K562 (cell line): Measurements from ENCODE around the gene MB21D2. TPM values are rescaled to one million over a fixed set of nuclear protein-coding genes. Genes with fewer than 3 reads are reported as not detected.

Experiments
- ATAC-seq: fragments of 200-7000 bp; cut with Tn5 transposase; 3 replicates; pipeline ENCODE4 v1.9.1; 2020; ENCODE audit warnings: moderate library complexity
- BruUV-seq: library from RNA; stranded (reverse); fragments of 400-500 nt; replicated peaks from 2 replicates; lab custom pipeline; 2021; lab: Mats Ljungman, UMichigan
- CTCF ChIA-PET: fragments of 300-600 bp; formaldehyde crosslinking; extraction: SDS; loops from one replicate; lab custom pipeline; 2021; ENCODE audit warnings: low intra/inter-chr PET ratio; lab: Yijun Ruan, JAX
- POLR2A ChIA-PET: fragments of 300-600, 350-650 bp; sonication (Branson Sonifier 250); formaldehyde crosslinking; extraction: SDS; loops from one replicate; lab custom pipeline; 2021; ENCODE audit warnings: antibody characterized with exemption, inconsistent platforms; lab: Yijun Ruan, JAX
- DNase-seq, 4 experiments: peaks; one replicate each; pipeline versions ENCODE4 v3.0.0 to v3.0.0-alpha.2; 2011 to 2018; ENCODE audit warnings: low spot score in 3 of 4, mixed read lengths in 3 of 4; ENCODE audit errors: extremely low read depth in 1 of 4
- FAIRE-seq: peaks from 2 replicates; lab custom pipeline; 2011; peaks lifted over from hg19 to GRCh38; lab: Jason Lieb, UNC
- H2AFZ ChIP-seq: 2 replicates; pipeline ENCODE4 v1.6.0; 2011; ENCODE audit warnings: low read depth, low read length, control low read depth, inconsistent platforms
- H3K27ac ChIP-seq: fragments of 200-600 bp; 3 replicates; pipeline ENCODE4 v1.8.0; 2011; ENCODE audit warnings: low read depth, mild to moderate bottlenecking, control low read depth, inconsistent platforms, low read length, moderate library complexity, mixed read lengths; ENCODE audit errors: extremely low read depth
- H3K27me3 ChIP-seq, 2 experiments: fragments of 300-600 bp in 1 of 2; 2 replicates in 1 of 2; 3 replicates in 1 of 2; pipeline versions ENCODE4 v1.6.0 to v1.8.0; 2011; ENCODE audit warnings: inconsistent platforms in 2 of 2, low read length in 2 of 2, mild to moderate bottlenecking in 1 of 2, mixed read lengths in 1 of 2, moderate library complexity in 1 of 2; ENCODE audit not compliant: control insufficient read depth in 2 of 2, insufficient read depth in 2 of 2
- H3K36me3 ChIP-seq: fragments of 300-600 bp; 3 replicates; pipeline ENCODE4 v1.8.0; 2011; ENCODE audit warnings: mild to moderate bottlenecking, low read length, inconsistent platforms; ENCODE audit not compliant: control insufficient read depth, insufficient read depth
- H3K4me1 ChIP-seq, 2 experiments: fragments of 200-600 bp in 1 of 2; replicated peaks in 1 of 2; 2 replicates in 1 of 2; 3 replicates in 1 of 2; pipeline versions ENCODE4 v1.5.1 to v1.8.0; 2011; ENCODE audit warnings: inconsistent platforms in 2 of 2, low read length in 2 of 2, mild to moderate bottlenecking in 1 of 2, mixed read lengths in 1 of 2, moderate library complexity in 1 of 2; ENCODE audit not compliant: control insufficient read depth in 2 of 2, insufficient read depth in 2 of 2
- H3K4me2 ChIP-seq: 2 replicates; pipeline ENCODE4 v1.6.1; 2011; ENCODE audit warnings: low read length, control low read depth, inconsistent platforms, mixed read lengths; ENCODE audit not compliant: insufficient read depth
- H3K4me3 ChIP-seq: fragments of 200-600 bp; sonication (generic), shearing (Covaris generic); 2 replicates; pipeline ENCODE4 v1.5.1; 2016; ENCODE audit warnings: control low read depth, inconsistent platforms
- H3K79me2 ChIP-seq: fragments of 200-600 bp; 3 replicates; pipeline ENCODE4 v1.8.0; 2011; ENCODE audit warnings: low read length, inconsistent platforms; ENCODE audit not compliant: control insufficient read depth, insufficient read depth
- H3K9ac ChIP-seq, 2 experiments: 2 replicates each; pipeline versions ENCODE4 v1.6.0 to v1.6.1; 2011; ENCODE audit warnings: low read depth in 2 of 2, low read length in 2 of 2, control low read depth in 1 of 2, inconsistent platforms in 1 of 2, mild to moderate bottlenecking in 1 of 2, mixed read lengths in 1 of 2; ENCODE audit not compliant: insufficient read depth in 1 of 2
- H3K9me1 ChIP-seq: one replicate; pipeline ENCODE4 v1.6.0; 2011; ENCODE audit warnings: inconsistent platforms, mild to moderate bottlenecking, low read length, moderate library complexity; ENCODE audit not compliant: control insufficient read depth, insufficient read depth
- H3K9me3 ChIP-seq: replicated peaks from 2 replicates; pipeline ENCODE4 v1.5.1; 2011; ENCODE audit warnings: low read depth, low read length, inconsistent platforms; ENCODE audit not compliant: control insufficient read depth, insufficient read depth
- H4K20me1 ChIP-seq: replicated peaks from 2 replicates; pipeline ENCODE4 v1.6.1; 2011; ENCODE audit warnings: low read length, inconsistent platforms, mixed read lengths; ENCODE audit not compliant: control insufficient read depth, insufficient read depth
- CBFA2T2 ChIP-seq: fragments of 450-650 bp; conservative IDR thresholded peaks from 2 replicates; pipeline ENCODE4 v1.6.1; 2017; ENCODE audit warnings: mild to moderate bottlenecking
- CBX3 ChIP-seq, 2 experiments: IDR thresholded peaks; 1 replicate in 1 of 2; 2 replicates in 1 of 2; pipeline ENCODE4 v1.6.1; 2012; ENCODE audit warnings: inconsistent platforms in 2 of 2, low read length in 2 of 2, borderline replicate concordance in 1 of 2, control low read depth in 1 of 2
- CCAR2 ChIP-seq: fragments of 200-400 bp; formaldehyde crosslinking; IDR thresholded peaks from 2 replicates; pipeline ENCODE4 v1.6.1; 2017; ENCODE audit warnings: mild to moderate bottlenecking, low read depth, low read length
- HNRNPLL ChIP-seq: fragments of 200-400 bp; formaldehyde crosslinking; IDR thresholded peaks from 2 replicates; pipeline ENCODE4 v1.6.1; 2017; ENCODE audit warnings: low read length, low read depth, mild to moderate bottlenecking; ENCODE audit not compliant: poor library complexity, severe bottlenecking
- ILK ChIP-seq: fragments of 450-650 bp; IDR thresholded peaks from 2 replicates; pipeline ENCODE4 v1.6.1; 2016; ENCODE audit warnings: missing genetic modification characterization, low read depth, mild to moderate bottlenecking, missing compliant biosample characterization, moderate library complexity, borderline replicate concordance
- KLF6 ChIP-seq: fragments of 250-450 bp; sonication (Bioruptor Pico); IDR thresholded peaks from 2 replicates; pipeline ENCODE4 v1.4.0; 2020; ENCODE audit warnings: mild to moderate bottlenecking, moderate library complexity, borderline replicate concordance
- MCM5 ChIP-seq: fragments of 450-650 bp; IDR thresholded peaks from 2 replicates; pipeline ENCODE4 v1.6.1; 2016; ENCODE audit warnings: low read depth
- MED1 ChIP-seq: sonication (generic); formaldehyde crosslinking; IDR thresholded peaks from 2 replicates; pipeline ENCODE4 v1.8.1; 2023; ENCODE audit warnings: missing genetic modification reagents, borderline replicate concordance
- RBM25 ChIP-seq: fragments of 200-400 bp; formaldehyde crosslinking; IDR thresholded peaks from 2 replicates; pipeline ENCODE4 v1.6.1; 2018; ENCODE audit warnings: low read length, low read depth, moderate library complexity; ENCODE audit not compliant: severe bottlenecking
- ZKSCAN8 ChIP-seq: fragments of 200-800 bp; sonication (Bioruptor generic); IDR thresholded peaks from 2 replicates; pipeline ENCODE4 v1.6.1; 2016; ENCODE audit warnings: missing genetic modification characterization, missing compliant biosample characterization
- ZNF695 ChIP-seq: fragments of 450-650 bp; formaldehyde crosslinking; IDR thresholded peaks from 2 replicates; pipeline ENCODE4 v1.4.0; 2020; ENCODE audit warnings: mild to moderate bottlenecking, moderate library complexity
- WGBS: fragments of 100-300 bp; shearing (Covaris generic); methylation state at CpG from one replicate; pipeline ENCODE4 v1.1.6; 2016; ENCODE audit warnings: low coverage, mixed read lengths; ENCODE audit not compliant: insufficient coverage; ENCODE audit errors: missing lambda C conversion rate; 5-methylcytosine and 5-hydroxymethylcytosine counted together
- in situ Hi-C: fragments of 300-500 bp; cut with MboI; formaldehyde crosslinking; loops from 4 replicates; pipeline ENCODE4 v1.15.0; 2018; ENCODE audit warnings: inconsistent platforms, mixed read lengths
- intact Hi-C: fragments of 100-400 bp; cut with micrococcal nuclease; formaldehyde crosslinking; loops from 2 replicates; pipeline ENCODE4 v1.14.2; 2022
- polyA plus RNA-seq, 8 experiments: library from polyadenylated mRNA; depleted of rRNA in 4 of 8; stranded (reverse) in 5 of 8; unstranded in 3 of 8; fragments of >200 nt; fragmentation: Nextera tagmentation in 2 of 8; fragmentation: Illumina TruSeq in 1 of 8; extraction: Ambion mirVana in 2 of 8; extraction: Trizol in 1 of 8; gene quantifications; 2 replicates each; pipeline versions ENCODE4 v1.2.1 to v1.2.3, GENCODE V29; 2011 to 2014; ENCODE audit warnings: inconsistent platforms in 1 of 8, missing spikeins in 1 of 8
- total RNA-seq, 7 experiments: library from RNA; depleted of rRNA in 6 of 7; stranded (reverse); fragments of >200 nt in 6 of 7; fragmentation: Illumina TruSeq in 2 of 7; extraction: Trizol in 2 of 7; gene quantifications; 2 replicates each; pipeline versions ENCODE4 v1.2.1 to v1.2.3, GENCODE V29; 2011 to 2021; ENCODE audit warnings: low replicate concordance in 1 of 7
- TF ChIP-seq, protein P1 (sequence below), 2 experiments: fragments of 450-650 bp; formaldehyde crosslinking in 1 of 2; IDR thresholded peaks; 2 replicates each; pipeline versions ENCODE4 v1.4.0 to v1.6.1; 2014 to 2020; ENCODE audit warnings: mild to moderate bottlenecking in 2 of 2, borderline replicate concordance in 1 of 2, low read depth in 1 of 2

The MB21D2 gene
- total and polyA plus RNA-seq, 9 of the 15 experiments (the other 6 are each of a cell fraction or from before 2014, with no cell fraction given): 0.01 TPM; not detected in 8

DNA sequence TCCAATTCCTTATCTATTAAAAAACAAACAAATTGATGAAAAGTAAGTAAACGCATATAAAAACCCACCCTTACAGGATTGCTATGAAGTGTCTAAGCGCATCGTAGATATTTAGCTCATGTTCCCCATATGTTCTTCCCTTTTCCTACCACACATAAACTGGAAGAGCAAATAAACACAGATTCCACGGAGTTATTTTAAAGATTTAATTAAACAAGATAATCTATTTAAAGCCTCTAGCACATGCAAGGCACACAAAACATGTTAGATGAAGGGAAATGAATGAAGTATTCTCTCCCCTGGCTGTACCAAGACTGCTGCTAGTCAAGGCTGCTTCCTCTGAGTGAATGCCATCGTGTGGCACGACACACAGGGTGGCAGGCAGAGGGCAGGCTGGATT is 111.9 kb downstream of the MB21D2 start:
- Histone ChIP-seq H3K4me3 (no peak overlapping the region), H3K27ac (no peak overlapping the region), H3K9me1 (no peaks in the 10 kb centered on the region), H3K4me2 (no peak overlapping the region), H3K79me2 (no peaks in the 10 kb centered on the region), H3K9ac (no peak overlapping the region), H3K9me3 (no peaks in the 10 kb centered on the region), H3K4me1 (no peaks in the 10 kb centered on the region), H3K27me3 (no peaks in the 10 kb centered on the region), H4K20me1 (no peaks in the 10 kb centered on the region), H2AFZ (no peak overlapping the region), H3K36me3 (no peaks in the 10 kb centered on the region)
- ChIA-PET POLR2A (no interaction called here), CTCF (no interaction called here)
- FAIRE-seq (no peak), DNase-seq (no peak), ATAC-seq (no peak)
- in situ Hi-C loops (loop anchor here (10.0 to 25.0 kb wide), 2 partner anchors 241 to 1507 kb away; no protein-coding TSS in a partner anchor), intact Hi-C loops (no loop called here)
- WGBS: 1% methylated on average over 6 of the region's 6 CpGs
- BruUV-seq: no TSS peak
- no peak for TF ChIP-seq ILK
- no peak for TF ChIP-seq HNRNPLL
- no peak for TF ChIP-seq ZNF695 (CRISPR knock-in tag)
- TF ChIP-seq RBM25: no peak
- TF ChIP-seq CCAR2: no peak
- no peak for TF ChIP-seq ZKSCAN8
- no peak for TF ChIP-seq MED1 (CRISPR knock-in tag)
- no peak for TF ChIP-seq MCM5
- no peak for TF ChIP-seq CBFA2T2
- no peak for TF ChIP-seq CBX3 (IDR thresholded peaks at IDR 0.05; ENCODE audit: borderline replicate concordance in 1 of 2, low read length in 2 of 2)
- TF ChIP-seq, protein P1, sequence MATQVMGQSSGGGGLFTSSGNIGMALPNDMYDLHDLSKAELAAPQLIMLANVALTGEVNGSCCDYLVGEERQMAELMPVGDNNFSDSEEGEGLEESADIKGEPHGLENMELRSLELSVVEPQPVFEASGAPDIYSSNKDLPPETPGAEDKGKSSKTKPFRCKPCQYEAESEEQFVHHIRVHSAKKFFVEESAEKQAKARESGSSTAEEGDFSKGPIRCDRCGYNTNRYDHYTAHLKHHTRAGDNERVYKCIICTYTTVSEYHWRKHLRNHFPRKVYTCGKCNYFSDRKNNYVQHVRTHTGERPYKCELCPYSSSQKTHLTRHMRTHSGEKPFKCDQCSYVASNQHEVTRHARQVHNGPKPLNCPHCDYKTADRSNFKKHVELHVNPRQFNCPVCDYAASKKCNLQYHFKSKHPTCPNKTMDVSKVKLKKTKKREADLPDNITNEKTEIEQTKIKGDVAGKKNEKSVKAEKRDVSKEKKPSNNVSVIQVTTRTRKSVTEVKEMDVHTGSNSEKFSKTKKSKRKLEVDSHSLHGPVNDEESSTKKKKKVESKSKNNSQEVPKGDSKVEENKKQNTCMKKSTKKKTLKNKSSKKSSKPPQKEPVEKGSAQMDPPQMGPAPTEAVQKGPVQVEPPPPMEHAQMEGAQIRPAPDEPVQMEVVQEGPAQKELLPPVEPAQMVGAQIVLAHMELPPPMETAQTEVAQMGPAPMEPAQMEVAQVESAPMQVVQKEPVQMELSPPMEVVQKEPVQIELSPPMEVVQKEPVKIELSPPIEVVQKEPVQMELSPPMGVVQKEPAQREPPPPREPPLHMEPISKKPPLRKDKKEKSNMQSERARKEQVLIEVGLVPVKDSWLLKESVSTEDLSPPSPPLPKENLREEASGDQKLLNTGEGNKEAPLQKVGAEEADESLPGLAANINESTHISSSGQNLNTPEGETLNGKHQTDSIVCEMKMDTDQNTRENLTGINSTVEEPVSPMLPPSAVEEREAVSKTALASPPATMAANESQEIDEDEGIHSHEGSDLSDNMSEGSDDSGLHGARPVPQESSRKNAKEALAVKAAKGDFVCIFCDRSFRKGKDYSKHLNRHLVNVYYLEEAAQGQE (IDR thresholded peaks at IDR 0.05; ENCODE audit: borderline replicate concordance): no peak
- TF ChIP-seq, protein P1 (CRISPR knock-in tag; IDR thresholded peaks at IDR 0.05; ENCODE audit: low read depth): no peak
- TF ChIP-seq KLF6 (CRISPR knock-in tag): no peak
- TF ChIP-seq, all 486 proteins: peak for 0
